HG03064 (cell line): ENCODE results near the gene LEMD2.

Source experiments
- ATAC-seq: cut with Tn5 transposase; IDR thresholded peaks from one replicate; pipeline ENCODE4 v1.9.1; 2021; ENCODE audit warnings: low read depth; ENCODE audit not compliant: unreplicated experiment

The LEMD2 gene

DNA sequence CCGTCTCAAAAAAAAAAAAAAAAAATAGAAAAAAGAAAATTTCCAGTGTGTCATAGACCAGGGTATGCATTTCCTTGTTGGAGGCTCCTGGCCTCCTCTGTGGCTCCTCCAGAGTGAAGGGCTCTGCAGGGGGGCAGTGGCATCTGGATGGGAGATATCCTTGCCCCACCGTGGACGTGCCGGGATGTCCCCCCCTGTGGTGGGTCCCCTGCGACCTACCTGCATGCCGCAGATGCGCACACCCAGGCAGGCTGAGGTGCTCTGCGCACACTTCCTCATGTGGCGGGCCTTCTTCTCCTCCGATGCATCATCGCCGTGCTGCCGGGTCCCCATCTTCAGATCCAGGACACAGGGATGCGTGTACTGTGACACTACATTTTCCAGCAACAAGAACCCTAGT is 63.7 kb downstream of the LEMD2 start:
- no peak for ATAC-seq

DNA sequence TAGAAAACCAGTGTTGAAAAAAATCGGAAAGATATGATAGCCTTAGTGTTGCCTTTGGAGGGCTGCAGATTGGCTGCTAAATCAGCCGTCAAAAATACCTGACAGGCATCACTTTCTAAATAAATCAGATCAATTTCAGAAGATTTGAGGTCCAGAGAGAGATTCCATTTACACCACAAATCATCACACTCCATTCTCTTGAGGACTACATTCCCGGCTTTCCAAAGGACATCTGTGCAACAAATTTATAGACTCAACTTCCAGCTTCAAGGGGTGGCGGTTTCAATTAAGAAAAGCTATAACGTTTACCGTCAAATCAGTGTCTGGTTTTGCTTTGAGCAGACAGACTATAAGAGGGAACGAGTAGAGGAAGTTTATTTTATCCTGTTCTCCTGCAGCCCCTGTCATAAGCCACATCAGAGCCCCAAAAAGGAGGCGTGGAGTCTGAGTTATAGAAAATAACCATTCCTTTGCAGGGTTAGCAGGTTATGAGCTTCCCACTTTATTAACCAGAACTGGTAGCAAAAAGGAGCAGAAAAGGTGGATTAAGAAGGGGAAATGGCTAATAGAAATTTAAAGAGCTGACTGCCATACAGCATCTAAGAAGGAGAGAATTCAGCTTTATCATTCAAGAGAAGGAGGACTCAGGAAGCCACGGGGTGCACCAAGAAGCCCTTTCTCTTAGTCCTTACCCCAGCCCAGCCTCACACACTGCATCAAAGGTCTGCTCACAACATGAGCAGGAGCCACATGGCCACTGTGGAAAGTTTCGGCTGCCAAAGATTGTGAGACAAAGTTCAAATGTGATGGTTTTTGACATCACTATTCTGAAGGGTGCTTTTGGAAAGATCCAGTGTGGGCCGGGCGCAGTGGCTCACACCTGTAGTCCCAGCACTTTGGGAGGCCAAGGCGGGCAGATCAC is 64.6 kb downstream of the LEMD2 start:
- no peak for ATAC-seq

DNA sequence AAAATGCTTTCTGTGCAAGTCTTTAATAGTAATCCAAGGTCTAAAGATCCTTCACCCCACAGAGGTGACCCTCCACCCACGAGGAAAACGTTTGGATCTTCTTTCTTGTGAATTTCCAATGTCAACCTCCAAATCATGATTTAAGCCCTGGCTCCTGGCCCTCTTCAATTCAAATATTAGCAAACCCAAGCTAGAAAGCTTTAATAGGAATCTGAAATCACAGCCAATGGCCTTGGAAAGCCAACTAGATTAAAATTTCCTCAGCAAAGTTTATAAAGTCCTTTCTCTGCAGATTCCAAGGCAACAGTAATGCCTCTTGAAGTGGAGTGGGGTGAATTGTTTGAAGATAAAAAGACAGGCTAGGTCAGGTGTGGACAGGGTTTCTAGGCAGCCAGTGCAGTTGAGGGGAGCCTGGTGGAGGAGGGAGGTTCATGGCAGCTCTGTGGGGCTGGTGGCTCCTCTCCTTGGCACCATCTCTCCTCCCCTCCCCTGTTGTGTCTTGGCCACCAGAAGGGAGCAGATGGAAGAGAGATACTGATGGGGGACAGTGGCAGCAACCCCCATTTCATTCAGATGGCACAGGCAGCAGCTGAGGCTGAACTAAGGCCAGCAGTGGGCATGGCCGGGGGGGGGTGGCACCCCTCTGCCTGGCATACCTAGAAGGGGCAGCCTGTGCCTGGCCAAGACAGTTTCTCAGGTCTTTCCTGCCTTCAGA is 65.4 kb downstream of the LEMD2 start:
- ATAC-seq = no peak

DNA sequence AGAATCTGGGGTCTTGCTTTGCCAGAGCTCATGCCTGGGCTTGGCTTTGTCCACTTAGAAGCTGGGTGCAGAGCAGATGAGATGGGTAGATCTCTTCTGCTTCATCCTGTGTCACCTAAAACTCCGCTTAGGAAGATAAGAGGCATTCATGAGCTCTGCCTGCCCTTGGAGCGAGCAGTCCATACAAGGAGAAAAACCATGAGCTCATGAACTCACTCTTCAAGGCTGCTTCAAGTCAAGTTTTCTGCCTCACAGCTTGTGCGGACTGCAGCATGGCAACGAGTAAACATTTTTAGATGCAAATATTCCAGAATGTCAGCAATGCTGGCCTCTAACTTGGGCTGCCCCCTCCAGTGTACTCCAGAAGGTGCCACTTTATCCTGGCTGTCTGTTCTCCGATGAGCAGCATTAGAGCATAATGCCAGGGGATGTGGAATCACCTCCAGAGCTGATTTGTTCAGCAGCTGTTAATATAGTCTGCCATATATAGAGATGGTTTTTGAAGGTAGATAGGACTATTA is 66.8 kb downstream of the LEMD2 start:
- no peak for ATAC-seq

DNA sequence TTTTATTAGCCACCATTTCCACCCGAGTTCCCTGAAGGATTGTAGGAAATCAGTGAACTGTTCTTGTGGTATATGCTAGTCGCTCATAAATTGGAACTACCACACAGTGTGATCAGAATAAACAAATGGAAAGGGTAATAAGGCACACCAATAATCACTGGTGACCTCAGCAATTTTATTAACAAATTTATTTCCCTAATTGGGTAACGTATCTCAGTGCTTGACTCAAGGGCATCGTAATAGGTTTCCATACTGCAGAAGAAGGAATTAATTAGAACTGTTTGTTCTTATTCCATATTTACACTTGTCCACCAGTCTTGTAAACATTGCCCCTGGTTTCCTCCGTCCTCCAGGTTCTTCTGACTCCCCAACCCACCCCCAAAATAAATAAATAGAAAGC is 67.4 kb downstream of the LEMD2 start:
- no peak for ATAC-seq
